SHP77 treated with DMSO at 0.1 percent for 48 hours (cell line): ENCODE measurements around the gene TMEM135.

ENCODE experiments used
- DNase-seq: peaks from one replicate; lab custom pipeline; 2025; lab: John Stamatoyannopoulos, UW

Gene TMEM135

DNA sequence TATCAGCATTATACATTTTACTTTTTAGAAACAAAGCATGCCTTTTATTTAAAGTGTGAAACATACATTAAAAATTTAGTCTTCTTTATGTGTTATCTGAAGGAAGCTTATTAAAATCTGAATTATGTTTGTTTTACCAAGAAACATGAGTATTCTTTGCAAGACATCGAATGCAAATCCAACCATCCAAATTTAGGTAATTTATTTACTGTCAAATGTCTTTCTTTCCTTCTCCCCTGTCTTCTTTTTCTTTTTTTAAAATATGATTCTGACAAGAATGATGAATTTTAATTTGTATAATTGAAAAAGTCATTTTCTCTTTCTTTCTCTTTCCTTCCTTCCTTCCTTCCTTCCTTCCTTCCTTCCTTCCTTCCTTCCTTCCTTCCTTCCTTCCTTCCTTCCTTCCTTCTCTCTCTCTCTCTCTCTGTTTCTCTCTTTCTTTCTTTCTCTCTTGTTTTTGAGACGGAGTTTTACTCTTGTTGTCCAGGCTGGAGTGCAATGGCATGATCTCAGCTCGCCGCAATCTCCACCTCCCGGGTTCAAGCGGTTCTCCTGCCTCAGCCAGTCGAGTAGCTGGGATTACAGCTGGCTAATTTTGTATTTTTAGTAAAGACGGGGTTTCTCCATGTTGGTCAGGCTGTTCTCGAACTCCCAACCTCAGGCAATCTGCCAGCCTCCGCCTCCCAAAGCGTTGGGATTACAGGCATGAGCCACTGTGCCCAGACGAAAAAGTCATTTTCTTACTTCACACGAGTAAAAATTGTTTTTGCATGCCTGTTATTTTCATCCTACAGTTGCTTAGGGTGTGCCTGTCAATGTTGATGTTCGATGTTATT lies 157.5 kb downstream of the TMEM135 start:
- DNase-seq = no peak

DNA sequence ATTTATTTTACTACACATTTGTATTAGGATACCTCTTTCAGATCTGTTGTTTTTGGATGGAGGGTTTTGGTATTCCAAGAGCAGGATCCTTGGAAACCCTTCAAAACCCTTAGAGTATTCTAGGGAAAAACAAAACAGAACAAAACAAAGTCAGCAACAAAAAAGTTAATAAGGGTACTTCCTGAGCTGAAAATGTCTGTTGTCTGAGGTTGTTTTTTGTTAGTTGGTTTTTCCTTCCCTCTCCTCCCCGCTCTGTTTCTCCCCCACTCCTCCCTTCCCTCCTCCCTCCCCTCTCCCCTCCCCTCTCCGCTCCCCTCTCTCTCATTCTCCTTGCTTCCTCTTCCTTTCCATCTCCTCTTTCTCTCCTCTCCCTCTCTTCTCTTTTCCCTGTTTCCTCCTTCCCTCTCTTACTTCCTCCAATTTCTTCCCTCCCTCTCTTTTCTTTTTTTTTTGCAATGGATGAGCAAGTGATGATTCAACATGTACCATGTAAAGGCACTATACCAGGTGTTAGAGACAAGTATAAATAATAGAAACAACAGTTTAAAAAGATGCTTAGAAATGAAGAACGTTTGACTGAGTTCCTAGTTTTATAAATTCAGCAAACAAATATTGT lies 160.6 kb downstream of the TMEM135 start:
- no peak for DNase-seq

DNA sequence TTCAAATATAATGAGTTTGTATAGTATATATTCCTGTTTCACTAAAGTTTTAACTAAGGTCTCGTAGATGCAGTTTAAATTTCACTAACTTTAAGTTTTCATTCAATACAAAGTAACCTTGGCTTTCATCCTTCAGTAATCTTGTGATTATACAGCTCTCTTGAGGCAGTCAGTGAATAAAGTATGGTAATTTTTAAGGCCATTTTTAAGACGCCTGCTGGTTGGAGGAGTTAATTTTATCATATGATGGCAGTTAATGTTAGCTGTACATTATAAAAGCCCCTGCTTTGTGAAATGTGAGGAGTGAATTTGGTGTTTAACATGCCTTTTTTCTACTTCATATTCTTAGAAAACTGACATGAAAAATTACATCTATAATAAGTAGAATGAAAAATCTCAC lies 163.6 kb downstream of the TMEM135 start:
- no peak for DNase-seq

DNA sequence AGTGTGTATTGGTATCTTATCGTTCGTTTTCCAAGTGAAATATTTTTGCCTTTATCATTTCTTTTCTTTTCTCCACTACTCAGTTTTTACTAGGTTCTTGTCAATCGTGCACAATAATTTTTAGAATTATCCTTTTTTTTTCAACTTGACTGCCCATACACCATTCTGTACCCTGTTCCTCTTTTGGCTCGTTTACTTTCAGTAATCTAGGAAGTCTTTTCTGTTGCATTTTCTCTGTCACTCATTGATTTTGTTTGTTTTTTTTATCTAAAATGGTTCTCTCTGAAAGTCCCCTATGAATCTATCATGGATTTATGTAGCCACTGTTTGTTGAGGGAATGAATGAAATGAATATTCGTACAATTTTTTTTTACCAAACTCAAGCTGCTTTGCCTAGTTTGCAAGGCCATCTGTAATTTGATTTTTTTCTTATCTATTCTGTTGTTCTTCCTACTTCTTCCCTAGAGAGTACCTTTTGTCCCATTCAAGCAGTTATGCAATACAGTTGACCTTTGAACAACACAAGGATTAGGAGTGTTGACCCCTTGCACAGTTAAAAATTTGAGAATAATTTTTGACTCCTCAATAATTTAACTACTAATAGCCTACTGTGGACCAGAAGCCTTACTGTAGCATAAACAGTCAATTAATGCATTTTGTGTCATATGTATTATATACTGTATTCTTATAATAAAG lies 166.3 kb downstream of the TMEM135 start:
- no peak for DNase-seq

DNA sequence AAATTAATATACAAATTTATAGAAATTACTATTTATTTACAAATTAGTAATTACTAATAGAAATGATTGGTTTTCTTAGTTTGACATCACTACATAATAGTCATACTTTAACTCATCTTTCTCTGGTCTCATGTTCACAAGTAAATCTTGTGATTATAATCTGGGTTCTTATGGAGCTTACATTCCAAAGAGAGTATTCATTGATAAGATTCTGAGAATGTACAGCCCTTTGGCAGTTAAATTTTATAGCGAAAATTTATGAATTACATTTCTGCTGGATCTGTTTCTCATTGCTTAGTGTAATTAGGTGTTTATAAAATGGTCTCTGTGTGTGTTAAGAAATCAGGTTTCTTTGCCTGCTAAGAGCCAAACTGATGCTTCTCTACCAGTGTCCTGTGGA lies 175.2 kb downstream of the TMEM135 start:
- DNase-seq = no peak

DNA sequence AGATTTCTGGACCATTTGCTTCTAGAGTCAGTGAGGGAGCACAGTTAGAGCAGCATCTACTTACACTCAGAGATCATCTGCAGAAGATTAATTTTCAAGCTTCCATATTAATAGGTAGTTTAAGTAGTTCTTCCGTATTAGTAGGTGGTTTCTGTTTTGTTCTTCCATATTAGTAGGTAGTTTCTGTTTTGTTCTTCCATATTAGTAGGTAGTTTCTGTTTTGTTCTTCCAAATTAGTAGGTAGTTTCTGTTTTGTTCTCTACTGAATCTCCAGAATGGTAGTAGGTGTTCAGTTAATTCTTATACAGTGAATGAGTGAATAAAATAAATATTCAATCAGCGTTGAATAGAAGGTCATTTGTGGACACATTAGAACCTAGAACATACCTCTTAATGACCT lies 175.7 kb downstream of the TMEM135 start:
- no peak for DNase-seq

DNA sequence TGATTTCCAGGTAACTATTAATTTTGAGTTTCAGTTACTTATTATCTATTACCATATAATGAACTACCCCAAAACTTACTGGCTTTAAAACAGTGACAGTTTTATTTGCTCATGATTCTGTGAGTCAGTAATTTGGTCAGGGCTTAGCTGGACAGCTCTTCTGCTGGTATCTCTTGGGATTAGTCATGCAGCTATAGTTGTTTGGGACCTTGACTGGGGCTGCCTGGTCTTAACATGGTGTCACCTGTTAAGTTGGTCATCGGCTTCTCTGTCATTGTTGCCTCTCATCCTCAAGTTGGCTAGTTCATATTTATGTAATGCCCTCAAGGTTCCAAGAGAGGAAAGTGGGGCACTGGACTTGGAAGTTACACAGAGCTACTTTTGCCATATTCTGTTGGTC lies 177.5 kb downstream of the TMEM135 start:
- DNase-seq = no peak

DNA sequence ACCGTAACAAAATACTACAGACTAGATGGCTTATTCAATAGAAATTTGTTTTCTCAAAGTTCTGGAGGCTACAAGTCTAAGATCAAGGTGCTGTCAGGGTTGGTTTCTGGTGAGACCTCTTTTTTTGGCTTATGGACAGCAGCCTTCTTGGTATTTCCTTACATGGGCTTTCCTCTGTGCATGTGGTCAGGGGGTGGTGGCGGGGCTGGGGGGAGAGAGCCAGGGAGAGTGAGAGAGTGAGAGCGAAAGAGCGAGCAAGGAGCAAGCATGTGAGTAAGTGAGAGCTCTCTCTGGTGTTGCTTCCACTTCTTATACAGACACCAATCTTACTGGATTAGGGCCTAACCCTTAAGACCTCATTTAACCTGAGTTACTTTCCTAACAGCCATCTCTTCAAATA lies 181.5 kb downstream of the TMEM135 start:
- no peak for DNase-seq

DNA sequence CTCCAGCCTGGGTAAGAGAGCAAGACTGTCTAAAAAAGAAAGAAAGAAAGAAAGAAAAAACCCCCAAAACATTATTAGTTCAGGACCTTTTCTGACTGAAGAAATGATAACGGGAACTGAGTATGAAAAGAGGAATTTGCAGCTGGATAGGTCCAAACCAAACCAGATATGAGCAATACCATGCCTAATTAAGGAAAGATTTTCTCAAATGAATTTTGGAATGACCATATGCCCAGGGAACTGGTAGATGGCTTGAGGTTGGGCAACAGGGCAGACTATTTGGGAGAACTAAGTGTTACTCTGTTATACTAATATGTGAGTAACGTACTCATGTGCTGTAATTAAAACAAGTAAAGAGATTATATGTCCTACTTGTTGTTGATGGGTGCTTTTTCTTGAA lies 186.1 kb downstream of the TMEM135 start:
- no peak for DNase-seq

DNA sequence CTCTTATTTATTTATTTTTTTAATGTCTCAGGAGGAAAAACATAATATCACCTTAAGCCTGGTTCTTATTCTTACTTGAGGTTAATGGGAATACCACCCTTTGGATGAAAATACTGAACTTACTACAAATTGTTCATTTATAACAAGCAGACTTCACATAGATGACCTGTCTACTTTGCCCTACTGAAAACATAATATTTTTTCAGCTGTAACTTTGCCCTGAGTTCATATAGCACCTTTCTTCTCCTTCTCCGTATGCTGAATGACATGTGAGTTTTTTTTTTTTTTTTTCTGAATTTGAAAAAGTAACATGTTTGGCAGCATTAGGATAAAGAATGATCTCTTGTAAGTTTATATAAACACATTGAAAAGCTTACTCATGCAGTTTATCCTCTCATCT lies 186.8 kb downstream of the TMEM135 start:
- no peak for DNase-seq

DNA sequence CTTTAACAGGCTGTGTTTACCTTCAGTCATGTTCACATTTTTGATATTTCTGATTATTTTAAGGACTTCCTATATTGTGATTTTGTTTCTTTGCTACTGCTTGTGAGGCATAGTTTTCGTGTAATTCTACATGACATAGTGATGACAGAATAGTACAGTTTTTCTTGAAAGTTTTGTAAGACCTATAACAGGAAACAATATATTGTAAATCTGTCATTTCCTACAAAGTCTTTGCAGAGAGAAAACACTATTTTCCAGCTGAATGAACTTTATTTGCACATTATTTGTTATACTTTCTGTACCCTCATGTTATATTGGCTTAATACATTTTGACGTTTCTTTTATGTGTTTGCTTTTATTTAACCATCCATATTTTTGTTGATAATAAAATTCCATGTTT lies 191.1 kb downstream of the TMEM135 start:
- DNase-seq = no peak

DNA sequence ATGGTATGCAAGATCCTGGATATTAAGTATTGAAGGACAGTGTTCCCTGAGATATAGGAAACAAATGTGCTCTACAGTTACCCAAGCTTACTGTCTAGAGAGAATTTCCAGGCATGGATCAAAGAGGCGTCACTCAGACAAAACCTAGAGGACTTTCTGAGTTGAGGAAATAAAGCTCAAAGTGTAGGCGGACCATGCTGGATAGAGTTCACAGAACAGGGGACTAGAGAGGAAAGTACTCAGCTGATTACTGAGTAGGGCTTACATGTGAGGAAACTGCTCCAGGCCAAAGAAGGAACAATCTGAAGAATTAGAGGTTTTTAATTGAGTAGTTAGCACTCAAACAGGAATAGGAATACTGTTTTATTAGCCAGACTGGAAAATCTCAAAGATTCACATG lies 193.3 kb downstream of the TMEM135 start:
- no peak for DNase-seq

DNA sequence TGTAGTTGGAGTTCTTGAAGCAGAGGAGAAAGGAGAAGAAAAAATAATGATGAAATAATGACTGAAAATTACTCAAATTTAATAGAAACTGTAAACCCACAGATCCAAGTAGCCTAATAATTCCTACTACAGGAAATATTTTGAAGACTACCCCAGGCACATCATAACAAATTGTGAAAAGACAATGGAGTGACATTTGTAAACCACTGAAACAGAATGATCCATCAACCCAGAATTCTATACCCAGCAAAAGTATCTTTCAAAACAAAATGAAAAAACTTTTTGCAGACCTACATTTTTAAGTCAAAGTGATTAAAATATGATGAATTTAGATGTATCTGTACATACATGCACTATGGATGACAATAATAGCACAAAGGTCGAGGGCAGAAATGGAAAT lies 194.6 kb downstream of the TMEM135 start:
- no peak for DNase-seq

DNA sequence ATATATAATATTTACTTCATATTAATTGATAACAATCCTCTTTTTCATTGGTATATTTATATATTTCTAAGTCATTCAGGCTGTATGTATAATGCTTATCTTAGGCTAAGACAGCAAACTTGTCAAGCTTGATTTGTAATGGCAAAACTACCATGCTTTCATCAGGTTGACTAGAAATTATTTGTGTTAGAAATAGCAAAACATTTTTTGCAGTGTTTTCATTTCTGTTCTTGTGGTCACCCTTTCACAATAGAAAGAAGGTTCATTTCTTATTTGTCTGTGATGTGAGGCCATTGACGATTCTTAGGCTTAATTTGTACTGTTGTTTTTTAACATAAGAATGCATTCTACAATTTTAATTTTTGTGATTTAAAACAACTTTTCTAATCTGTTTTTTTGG lies 197.6 kb downstream of the TMEM135 start:
- no peak for DNase-seq

DNA sequence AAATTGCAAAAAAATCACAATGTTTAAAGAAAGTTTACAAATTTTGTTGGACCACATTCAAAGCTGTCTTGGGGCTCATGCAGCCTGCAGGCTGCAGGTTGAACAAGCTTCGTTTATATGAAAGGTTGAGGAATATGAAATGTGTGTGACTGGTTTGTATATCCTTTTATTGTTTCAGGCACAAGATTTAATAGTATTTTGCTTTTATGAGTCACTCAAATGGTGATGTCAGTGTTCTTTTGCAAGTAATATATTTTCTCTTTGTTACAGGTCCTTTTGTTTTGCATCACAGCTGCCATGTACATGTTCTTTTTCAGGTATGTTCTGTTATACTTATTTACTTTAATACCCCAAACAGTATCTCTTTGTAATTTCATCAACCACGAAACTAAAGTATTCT lies 198.6 kb downstream of the TMEM135 start:
- DNase-seq = no peak

DNA sequence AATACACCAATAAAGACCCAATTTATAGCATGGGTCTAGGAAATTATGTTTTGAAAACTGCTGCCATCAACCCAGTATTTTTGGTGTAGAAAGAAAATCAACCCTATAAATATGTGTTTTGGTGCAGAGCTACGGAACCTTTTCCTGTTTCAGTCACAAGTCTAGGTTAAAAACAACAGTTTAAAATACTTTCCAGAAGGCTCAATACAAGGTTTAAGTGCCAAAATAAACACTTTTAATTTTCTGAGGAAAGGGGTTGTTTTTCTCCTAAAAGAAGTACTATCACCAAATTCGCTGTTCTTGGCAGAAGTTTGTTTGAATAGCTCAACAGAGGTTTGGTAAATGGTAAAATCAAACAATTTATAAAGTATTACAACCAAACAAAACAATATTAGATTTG lies 201.3 kb downstream of the TMEM135 start:
- no peak for DNase-seq

DNA sequence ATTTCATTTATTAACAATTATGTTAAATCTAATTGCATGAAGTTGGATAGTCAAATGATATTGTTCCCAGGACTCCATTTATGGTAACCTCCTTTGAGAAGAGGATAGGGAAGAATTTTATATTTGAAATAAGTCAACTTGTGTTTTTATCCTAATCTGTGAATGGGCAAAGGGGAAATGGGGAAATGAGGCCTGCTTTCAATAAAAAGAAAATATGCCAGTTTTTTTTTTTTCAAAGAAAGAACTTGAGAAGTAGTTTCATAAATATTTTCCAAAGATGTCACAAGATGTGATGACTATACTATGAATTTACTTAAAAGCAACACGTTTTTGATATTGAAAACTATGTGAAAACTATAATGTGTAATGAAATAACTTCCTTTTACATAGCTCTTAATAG lies 201.8 kb downstream of the TMEM135 start:
- DNase-seq = no peak

DNA sequence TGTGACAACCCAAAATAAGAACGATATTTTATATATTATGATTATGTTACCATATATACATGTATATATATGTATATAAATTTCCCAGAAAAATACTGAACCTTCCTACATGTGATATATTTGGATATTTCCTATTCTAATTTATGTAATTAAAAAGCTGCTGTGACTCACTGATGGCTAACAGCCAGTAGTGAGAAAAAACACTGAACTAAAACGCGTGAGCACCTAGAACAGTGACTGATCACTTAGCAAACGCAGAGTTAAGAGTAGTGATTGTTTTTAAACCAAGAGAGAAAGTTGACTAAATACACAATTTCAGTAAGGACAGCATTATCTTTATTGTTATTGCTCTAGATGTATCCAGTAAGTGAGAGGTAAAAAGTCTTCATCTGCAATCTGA lies 213.8 kb downstream of the TMEM135 start:
- no peak for DNase-seq

DNA sequence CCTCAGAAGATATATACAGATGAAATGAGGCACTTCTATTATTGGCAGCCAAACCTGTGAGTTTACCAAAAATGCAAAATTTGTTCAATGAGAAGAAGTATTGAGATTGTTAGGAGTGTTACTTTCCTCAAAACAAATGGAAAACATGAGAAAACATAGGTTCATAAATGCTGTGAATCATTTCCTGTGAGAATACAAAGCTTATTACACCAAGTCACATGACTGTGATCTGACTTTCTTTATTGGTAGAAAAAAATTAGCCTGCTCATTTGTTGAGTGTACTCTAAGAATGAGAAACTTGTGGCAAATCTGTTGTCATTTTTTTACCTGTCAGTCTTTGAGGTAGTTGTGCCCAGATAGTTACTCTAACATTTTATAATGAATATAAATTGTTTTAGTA lies 215.1 kb downstream of the TMEM135 start:
- no peak for DNase-seq

DNA sequence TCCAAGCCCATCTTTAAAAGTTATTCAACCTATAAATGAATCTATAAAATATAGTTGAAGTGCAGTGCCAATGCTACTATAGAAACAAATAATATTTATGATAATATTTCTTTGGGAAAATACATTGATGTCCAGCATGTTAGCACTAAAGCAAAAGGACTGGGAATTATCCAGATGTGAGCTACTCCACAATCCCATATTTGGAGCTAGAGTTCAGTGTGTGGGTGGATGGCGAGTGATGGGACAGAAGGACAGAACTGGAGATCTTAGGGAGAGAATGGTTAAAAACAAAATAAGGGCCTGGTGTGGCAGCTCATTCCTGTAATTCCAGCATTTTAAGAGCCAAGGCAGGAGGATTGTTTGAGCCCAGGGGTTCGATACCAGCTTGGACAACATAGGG lies 216.8 kb downstream of the TMEM135 start:
- DNase-seq = no peak

DNA sequence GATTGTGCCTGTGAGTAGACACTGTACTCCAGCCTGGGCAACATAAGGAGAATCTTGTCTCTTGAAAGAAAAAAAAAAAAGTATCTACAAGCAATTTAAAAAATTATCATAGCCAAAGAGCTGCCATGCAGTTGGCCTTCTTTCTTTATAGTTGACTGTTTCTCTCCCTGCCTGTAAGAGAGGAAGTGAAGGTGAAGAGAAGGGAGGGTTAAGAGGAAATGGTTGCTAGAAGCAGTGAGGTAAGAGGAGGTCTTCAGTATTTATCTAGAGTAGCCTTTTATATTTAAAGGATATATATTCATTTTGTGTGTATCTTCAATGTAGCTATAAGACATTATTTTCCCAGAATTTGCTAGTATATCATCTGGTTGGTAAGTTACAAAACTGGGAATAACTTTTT lies 217.9 kb downstream of the TMEM135 start:
- DNase-seq = no peak

DNA sequence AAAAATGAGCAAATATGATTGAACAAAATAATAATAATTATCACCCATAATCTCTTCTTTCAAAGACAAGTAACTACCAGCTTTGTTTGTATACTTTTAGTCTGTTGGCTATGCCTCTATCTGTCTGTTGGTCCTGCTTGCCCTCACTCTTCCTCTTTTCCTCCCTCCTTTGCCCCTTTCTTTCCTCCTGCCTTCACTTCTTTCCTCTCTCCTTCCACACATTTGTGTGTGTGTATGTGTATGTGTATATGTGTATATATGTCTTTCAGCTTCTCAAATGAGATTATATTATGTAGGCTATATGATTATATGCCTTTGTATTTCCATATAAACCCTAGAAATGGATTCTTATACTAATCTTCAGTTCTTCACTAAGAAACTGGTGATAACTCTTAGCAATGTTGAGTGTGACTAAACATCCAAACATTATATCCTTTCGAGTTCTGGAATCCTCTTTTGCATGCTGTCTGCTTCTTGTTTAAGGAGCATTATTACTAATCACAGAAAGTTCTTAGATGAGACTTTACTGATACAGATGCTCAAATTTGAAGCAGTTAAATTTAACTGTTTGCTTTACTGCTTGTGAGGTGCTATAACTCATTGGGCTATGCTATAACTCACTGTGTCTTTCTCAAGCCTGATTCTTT lies 219.1 kb downstream of the TMEM135 start:
- DNase-seq = no peak
